HG03064 (cell line): ENCODE data around the gene FOXD4.
"Not testable (repeated sequence)": the region's sequence is repeated elsewhere in the genome, so short reads cannot be mapped to it uniquely, and the experiment has no call there.

ENCODE experiments used
- ATAC-seq: cut with Tn5 transposase; IDR thresholded peaks from one replicate; pipeline ENCODE4 v1.9.1; 2021; ENCODE audit warnings: low read depth; ENCODE audit not compliant: unreplicated experiment

The FOXD4 gene

DNA sequence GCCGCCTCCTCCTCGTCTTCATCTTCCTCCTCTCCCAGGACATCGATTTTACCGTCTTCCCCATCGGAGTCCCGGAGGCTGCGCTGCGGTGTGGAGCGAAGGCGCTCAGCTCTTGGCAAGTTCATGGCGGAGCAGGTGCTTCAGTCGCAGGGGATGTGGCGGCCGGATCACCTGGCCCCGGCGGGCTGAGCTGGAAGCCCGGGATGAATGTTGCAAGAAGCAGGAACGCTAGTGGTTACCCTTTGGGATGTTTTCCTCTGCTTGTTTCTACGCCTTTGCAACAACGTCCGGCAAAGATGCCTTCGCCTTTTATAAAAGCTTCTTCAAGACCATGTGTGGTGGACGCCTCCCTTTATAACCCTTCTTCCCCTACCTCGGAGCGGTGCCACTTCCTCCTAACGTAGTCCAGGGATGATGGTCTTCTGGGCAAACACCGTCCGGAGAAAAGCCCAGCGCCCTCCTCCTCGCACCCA lies at the start of gene FOXD4:
FOXD4 (minus strand) TSS at position 423 of the 473 bp plus-strand sequence; CDS start at position 125, 298 bp downstream.
- ATAC-seq: not testable (repeated sequence)

DNA sequence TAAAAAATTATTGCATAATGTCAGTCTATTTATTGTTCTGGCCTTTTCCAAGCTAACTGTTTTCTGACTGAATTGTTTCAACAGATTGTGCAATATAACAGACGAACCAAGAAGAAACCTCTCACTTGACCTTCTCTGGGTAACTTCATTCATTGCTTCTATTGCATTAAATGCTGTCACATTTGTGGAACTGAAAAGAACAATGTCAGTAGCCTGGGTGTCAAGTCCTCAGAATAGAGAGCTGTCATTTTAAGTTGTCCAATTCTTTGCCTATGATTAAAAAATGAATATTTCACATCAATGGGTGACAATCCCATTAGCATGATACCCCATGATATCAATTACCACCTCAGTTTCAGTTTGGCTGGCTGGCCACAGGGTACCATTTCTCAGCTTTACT lies 41.7 kb upstream of the FOXD4 start:
- not testable (repeated sequence) for ATAC-seq

DNA sequence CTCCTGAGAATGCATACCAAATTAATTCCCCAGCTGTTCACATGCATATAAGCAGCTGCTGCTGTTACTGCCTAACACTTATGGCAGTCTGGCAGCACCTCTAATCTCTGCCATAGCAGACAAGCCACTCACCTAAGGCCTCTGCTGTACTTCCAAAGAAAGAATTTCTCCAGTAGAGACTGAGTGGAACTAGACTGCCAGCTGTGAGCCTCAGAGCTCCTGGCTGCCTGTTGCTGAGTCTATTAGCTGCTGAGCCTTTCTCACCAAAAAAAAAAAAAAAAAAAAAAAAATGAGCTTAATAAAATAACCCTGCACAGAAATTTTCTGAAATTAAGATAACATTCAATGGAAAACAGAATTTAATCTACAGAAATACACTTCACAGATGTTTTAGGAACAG lies 33.0 kb upstream of the FOXD4 start:
- not testable (repeated sequence) for ATAC-seq

DNA sequence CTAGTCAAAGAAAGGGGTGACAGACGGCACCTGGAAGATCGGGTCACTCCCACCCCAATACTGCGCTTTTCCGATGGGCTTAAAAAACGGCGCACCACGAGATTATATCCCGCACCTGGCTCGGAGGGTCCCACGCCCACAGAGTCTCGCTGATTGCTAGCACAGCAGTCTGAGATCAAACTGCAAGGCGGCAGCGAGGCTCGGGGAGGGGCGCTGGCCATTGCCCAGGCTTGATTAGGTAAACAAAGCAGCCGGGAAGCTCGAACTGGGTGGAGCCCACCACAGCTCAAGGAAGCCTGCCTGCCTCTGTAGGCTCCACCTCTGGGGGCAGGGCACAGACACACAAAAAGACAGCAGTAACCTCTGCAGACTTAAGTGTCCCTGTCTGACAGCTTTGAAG lies 21.7 kb upstream of the FOXD4 start:
- not testable (repeated sequence) for ATAC-seq

DNA sequence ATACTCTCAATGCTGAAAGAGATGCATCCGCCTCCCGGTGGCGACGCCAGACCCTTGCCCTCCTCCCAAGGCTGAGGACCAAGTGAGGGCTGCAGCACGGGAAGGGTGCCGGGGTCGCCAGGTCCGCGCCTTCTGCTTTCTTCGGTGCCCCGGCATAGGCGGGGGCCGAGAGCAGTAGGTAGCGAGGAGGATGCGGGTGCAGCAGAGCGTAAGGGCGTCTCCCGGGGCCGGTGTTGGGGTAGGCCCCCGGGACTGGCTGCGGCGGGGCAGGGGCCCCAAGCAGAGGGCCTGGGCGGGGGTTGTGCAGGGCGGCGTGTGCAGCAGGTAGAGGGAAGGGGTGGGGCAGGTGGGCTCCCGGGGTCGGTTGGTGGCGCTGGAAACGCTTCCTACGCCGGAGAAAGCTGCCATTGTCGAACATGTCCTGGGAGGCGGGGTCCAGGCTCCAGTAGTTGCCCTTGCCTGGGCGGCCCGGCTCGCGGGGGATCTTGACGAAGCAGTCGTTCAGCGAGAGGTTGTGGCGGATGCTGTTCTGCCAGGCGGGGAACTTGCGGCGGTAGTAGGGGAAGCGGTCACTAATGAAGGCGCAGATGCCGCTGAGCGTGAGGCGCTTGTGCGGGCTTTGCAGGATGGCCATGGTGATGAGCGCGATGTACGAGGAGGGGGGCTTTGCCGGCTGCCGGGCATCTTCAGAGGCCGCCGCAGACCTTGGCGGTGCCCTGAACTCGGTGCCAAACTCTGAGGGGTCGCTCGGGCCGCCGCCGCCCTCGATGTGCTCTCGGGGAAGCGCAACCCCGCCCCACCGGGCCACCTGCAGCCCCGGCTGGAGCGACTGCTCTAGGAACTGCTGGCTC lies 848 bp downstream of the FOXD4 start:
- ATAC-seq: not testable (repeated sequence)

DNA sequence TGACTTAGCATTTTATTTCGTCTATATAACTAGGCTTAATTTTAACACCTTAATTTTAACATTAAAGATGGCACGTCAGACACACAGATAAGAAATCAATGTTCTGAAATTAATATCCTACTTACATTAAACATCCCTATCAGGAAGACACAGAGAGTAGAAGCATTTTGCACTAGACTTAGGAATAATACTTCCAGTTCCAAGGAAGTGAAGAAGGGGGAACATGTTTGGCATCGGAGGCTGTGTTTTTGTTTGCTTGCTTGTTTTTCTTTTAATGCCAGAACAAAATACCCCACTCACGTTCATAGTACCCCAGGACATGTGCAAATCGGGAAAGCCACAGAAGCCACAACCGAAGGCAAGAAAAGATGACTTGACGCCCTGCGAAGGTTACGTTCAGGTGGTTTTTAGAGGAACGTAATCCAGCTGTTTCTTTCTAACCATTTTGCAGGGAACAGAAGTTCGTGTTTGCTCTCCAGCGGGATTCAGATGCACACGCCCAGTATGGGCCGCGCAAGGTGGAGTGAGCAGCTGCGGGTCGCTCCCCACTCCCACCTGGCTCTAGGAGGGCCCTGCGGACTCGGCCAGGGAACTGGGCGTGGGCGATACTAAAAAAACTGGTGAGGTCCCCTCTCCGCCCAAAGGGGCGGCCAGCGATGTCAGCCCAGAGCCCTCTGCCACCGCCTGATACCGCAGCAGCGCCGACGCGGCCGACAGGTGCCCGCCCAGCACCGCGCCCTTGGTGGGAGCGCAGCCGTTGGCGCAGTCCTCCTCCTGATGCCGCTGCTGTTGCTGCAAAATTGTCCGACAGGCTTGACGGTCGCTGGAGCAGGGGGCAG lies 1.8 kb downstream of the FOXD4 start:
- ATAC-seq: not testable (repeated sequence)

DNA sequence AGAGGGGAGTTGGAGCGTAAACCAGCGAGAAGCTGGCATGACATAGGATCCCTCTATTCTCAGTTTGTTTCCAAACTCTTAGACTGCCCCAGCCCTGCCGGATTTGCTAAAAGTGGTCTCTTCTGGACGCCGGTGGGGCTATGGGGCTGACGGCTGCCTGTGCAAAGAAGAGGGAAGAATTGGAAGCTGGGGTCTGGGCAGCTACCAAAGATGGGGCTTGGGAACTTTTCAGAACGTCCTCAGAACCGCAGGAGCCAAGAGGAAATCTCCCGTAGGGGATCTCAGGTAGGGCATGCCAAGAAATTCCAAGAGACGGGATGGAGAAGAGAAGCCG lies 3.1 kb downstream of the FOXD4 start:
- ATAC-seq: not testable (repeated sequence)

DNA sequence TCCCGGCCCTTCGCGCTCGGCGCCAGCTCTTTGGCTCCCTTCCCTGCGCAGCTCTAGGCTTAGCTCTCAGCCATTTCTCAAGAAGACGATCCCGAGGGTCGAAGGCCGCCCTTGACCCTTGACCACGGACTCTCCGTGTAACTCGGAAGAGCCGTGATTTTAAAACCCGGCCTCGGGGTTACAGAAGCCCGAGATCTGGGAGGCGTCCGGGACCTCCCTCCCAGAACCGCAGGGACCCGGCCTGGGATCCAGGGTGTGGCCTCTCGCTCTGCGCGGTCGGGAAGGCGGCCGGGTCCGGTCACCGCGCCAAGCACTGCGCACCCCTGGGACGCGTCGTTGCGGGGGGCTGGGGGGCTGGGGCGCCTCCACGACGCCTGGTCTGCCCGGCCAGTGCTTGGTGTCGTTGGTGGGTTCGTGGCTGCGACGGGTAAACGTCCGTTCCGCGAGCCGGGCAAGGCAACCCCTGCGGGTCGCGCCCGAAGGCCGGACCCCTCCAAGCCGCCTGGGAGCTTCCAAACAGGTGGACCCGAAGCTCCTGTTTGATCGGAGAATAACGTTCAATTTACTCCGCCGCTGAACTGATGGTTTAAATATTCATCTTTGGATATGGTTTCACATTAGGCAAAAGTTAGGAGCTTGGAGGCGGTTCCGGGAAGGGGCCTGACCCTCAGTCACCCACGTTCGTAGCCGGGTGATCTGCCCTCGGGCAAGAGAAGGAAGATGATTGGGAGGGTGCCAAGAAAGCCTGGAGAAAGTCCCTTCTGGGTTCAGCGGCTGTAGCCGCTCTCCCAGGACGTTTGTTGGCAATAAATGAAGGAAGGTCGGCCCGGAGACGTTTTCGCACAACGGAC lies 3.7 kb downstream of the FOXD4 start:
- not testable (repeated sequence) for ATAC-seq

DNA sequence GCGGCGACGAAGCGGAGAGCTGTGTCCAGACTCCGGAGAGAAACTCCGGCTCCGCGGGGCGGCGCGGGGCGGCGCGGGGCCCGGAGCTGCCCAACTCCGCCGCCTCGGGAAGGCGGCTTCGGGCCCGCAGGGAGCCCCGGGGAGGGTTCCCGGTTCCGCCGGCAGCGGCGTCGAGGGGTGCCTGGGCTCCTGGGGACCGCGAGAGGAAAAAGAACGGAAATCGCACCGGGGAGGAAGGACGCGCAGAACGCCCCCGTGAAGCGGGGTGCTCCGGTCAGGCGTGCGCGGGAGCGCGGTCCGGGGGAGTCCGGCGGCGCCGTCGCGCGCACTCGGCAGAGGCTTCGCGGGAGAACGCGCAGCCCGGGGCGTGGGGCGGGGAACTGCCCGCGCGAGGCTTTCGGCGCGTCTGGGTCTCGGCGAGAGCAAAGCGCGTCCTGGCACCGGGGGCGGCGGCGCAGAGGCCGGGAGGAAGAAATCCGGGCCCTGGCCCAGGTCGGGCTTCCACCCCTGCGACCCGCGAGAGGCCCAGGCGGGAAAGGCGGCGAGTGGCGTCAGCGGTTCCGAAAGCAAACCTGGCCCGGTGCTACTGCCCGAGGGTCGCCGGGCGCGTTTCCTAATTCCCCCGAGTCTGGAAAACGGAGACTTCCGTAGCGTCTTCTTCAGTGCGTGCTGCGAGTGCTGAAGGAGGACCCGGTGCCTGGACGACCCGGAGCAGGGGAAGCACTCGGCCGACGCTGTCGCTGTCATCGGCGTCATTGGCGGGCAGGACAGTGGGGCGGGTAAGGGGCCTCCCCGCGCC lies 4.5 kb downstream of the FOXD4 start:
- ATAC-seq: not testable (repeated sequence)

DNA sequence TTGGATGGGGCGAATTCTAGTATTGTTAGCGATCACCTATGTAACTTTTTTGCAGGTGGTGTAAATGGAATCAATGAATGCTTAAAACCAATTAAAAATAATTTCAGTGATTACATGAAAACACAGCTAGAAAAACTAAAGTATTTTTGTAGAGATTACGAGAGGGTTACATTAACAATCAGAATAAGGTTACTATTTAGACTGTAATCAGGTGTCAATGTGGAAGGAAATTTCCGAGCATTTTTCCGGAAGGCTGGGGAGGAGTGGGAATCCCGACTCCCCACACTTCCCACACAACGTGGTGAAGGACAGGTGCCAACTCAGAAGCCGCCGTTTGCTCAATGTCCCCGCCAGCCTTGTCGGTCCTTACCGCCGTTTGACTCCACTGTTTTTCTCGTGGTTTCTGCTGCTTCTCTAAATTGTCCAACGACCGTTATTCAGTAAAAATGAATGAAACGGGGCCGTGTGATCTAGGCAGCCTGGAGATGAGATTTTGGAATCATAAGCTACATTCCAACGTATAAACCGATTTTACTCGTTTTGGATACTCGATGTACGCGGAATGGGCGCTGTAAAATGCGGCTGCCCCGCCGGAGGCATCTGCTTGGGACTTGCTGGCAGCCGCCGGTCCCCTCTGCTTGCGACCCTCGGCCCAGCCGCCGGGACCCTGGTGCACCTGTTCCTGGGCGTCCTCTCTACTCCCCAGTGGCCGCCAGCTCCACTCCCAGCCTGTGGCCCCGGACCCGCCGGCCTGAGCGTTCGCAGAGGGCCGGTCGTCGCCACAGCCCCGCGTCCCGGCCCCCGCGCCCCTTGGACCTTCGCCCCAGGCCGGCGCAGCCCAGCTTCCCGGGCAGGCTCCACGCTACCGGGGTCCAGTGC lies 5.4 kb downstream of the FOXD4 start:
- not testable (repeated sequence) for ATAC-seq

DNA sequence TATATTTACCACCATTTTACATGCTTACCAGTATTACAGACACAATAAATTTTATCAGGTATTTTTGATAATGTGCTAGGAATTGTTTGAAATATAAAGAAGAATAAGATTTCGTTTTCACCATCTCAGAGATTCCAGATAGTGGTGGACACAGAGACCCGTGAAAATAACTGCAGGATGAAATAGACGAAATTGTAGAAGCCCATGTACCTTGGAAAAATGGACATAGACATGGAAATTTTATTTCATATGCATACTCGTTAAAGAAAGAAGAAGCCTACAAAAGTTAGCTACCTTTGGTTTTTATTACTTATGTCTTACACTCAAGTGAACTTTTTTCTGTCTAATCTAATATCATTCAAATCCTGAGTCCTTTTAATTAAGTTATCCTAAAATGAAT lies 7.5 kb downstream of the FOXD4 start:
- ATAC-seq: not testable (repeated sequence)

DNA sequence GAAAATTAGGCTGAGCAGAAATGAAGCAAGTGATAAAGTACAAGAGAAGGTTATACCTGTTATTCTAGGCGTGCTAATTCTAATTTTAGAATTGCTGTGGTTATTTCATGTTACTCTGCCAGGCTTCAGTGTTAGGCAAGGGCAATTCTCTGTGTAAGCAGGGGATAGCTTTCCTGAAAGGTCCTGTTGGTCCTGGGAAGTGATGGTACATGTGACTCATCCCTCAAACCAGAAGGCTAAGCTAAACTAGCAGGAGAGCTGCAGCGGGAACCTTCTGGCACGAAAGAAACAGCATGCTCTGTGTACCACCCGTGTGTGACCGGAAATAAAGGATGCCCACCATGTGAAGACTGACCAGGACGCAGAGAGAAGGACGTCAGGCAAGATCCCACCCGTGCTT lies 8.7 kb downstream of the FOXD4 start:
- not testable (repeated sequence) for ATAC-seq

DNA sequence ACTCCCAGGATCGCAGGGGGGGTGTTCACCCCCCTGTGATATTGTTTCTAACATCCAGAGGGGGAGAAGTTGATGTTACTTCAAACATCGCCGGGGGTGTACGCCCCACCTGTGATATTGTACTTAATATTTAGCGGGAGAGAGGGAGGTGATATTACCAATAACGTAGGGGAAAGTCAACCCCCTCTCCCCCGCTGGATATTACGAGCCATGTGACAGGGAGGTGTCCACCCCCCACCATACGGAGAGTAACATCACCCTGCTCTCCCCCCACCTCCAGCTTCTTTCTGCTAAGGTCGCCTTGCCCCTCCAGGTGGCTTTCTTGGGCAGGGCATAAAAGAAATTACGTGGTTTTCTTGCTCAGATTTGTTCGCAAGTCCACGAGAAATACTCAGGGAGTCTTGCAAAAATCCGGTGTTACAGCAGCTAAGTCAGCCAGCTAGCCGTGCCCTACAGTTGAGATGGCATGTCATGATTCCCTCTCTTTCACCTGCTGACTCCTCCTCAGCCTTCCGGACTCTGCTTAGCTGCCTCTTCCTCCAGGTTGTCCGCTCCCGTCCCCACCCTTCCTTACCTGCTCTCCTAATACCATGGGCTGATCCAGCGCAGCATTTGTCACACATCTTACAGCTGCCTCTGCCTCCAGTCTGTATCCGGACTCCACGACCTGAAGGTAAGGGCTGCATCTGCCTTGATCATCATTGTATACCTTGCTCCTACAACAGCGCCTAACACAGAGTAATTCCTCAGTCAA lies 9.3 kb downstream of the FOXD4 start:
- not testable (repeated sequence) for ATAC-seq

DNA sequence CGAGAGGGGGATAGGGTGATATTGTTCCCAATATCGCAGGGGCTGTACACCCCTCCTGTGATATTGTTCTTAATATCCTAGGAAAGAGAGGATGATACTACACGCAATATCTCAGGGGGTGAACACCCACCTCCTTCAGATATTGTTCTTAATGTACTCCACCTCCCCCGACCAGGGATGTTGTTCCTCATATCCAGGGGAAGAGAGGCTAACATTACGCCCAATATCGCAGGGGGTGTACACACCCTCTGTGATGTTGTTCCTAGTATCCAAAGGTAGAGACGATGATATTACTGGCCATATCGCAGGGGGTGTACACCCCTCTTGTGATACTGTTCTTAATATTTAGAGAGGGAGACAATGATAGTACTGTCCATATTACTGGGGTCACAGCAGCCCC lies 12.2 kb downstream of the FOXD4 start:
- not testable (repeated sequence) for ATAC-seq

DNA sequence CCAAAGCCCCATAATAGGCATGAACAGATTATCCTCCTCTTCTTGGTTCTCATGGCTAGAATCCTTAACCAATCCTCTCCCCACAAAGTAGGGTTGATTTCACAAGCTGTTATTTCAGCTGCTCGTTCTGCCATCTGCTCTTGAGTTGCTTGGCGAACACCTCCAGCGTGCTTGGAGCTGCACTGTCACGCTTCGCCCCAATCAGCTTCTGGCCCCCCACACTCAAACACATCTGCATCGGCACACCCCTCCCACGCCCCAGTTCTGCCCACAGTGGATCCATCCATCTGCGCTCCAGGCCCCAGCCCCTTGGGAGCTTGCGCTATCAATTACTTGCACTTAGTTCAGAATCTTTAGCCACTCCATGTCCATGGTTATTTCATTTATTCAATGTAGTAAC lies 17.8 kb downstream of the FOXD4 start:
- ATAC-seq: not testable (repeated sequence)

DNA sequence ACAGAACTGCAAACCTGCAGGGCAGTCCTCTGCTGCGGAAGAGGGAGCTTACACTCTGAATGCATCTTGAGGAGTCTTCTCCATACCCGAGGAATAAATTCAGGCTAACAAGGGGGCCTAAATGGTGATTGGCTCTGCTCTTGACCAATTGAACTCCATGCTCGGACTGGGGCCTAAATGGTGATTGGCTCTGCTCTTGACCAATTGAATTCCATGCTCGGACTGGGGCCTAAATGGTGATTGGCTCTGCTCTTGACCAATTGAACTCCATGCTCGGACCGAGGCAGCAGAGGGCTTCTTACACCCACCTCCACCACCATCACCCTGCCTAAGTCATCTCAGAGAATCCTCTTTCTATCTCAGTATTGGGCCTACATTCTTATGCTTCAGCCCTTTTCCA lies 18.4 kb downstream of the FOXD4 start:
- not testable (repeated sequence) for ATAC-seq

DNA sequence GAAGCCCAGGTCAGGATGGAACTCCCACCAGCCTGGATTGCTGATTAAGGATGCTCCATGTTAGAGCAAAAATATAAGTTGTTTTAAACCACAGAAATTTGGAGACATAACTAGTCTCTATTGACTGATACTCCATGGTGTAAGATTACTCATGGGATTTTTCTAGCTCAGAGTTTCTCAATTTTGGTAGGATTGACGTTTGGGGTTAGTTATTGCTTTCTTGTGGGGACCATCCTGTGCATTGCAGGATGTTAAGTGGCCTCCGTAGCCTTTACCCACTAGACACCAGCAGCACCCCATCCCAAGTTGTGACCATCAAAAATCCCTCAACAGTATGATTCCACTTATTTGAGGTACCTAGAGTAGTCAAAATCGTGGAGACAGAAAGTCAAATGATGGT lies 19.4 kb downstream of the FOXD4 start:
- not testable (repeated sequence) for ATAC-seq

DNA sequence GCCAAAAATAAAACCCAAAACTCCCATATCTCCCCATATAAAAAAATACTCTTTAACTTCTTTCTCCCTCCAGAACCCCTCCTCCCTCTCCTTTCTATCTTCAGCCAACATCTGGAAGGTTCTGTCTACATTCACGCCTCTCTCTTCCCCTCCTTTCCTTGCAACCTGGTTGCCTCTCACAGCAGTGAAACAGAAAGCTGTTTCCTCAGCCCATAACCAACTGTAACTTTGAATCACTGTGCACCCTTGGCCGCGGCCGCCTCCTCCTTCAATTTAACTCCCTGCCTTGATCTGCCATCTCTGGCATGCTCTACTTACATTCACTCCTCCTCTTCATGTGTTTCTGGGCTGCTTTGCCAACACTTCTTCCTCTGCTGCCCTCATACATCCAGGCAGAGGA lies 23.2 kb downstream of the FOXD4 start:
- not testable (repeated sequence) for ATAC-seq
